SK-N-SH (cell line): ENCODE measurements around the gene SLC8A1. TPM values are rescaled to one million over a fixed set of nuclear protein-coding genes. Genes with fewer than 3 reads are reported as not detected.

Experiments
- CTCF ChIA-PET: fragments of 300-600, 350-600 bp; formaldehyde crosslinking; extraction: SDS; loops from one replicate; lab custom pipeline; 2021; lab: Yijun Ruan, JAX
- POLR2A ChIA-PET: fragments of 350-600 bp; sonication (Branson Sonifier 250); formaldehyde crosslinking; extraction: SDS; loops from one replicate; lab custom pipeline; 2020; ENCODE audit warnings: antibody characterized with exemption, inconsistent platforms; lab: Yijun Ruan, JAX
- DNase-seq: peaks from one replicate; pipeline ENCODE4 v3.0.0; 2012
- H2AFZ ChIP-seq: fragments of 200-600 bp; sonication (generic); 2 replicates; pipeline ENCODE4 v1.8.1; 2016; ENCODE audit warnings: antibody characterized with exemption, mild to moderate bottlenecking, low read depth
- H3F3A ChIP-seq: fragments of 200-600 bp; sonication (generic); replicated peaks from 2 replicates; pipeline ENCODE3; 2016; ENCODE audit warnings: antibody characterized with exemption, mild to moderate bottlenecking; ENCODE audit not compliant: insufficient read depth
- H3K27ac ChIP-seq, 2 experiments: fragments of 200-500 bp in 1 of 2; fragments of 200-600 bp in 1 of 2; sonication (Bioruptor generic) in 1 of 2; sonication (generic), shearing (Covaris generic) in 1 of 2; 2 replicates each; pipeline versions ENCODE4 v1.5.1 to v1.6.1; 2014 to 2016; ENCODE audit warnings: low read depth in 2 of 2, inconsistent platforms in 1 of 2, low read length in 1 of 2, mild to moderate bottlenecking in 1 of 2, mixed read lengths in 1 of 2
- H3K27me3 ChIP-seq: fragments of 200-600 bp; sonication (generic), shearing (Covaris generic); 2 replicates; pipeline ENCODE4 v1.6.1; 2016; ENCODE audit warnings: mixed run types; ENCODE audit not compliant: insufficient read depth
- H3K36me3 ChIP-seq, 2 experiments: fragments of 200-500 bp in 1 of 2; fragments of 200-600 bp in 1 of 2; sonication (Bioruptor generic) in 1 of 2; sonication (generic) in 1 of 2; replicated peaks in 1 of 2; 2 replicates each; pipeline versions ENCODE3 to v1.5.1; 2014 to 2016; ENCODE audit warnings: low read length in 1 of 2, mild to moderate bottlenecking in 1 of 2; ENCODE audit not compliant: insufficient read depth in 2 of 2, control insufficient read depth in 1 of 2
- H3K4me1 ChIP-seq, 2 experiments: fragments of 200-500 bp in 1 of 2; fragments of 200-600 bp in 1 of 2; sonication (Bioruptor generic) in 1 of 2; sonication (generic), shearing (Covaris generic) in 1 of 2; 2 replicates each; pipeline versions ENCODE4 v1.5.1 to v1.6.1; 2014 to 2016; ENCODE audit warnings: low read depth in 1 of 2, low read length in 1 of 2, mixed run types in 1 of 2; ENCODE audit not compliant: insufficient read depth in 2 of 2, control insufficient read depth in 1 of 2
- H3K4me2 ChIP-seq: fragments of 200-600 bp; sonication (generic), shearing (Covaris generic); 2 replicates; pipeline ENCODE4 v1.6.1; 2017; ENCODE audit warnings: mixed run types
- H3K4me3 ChIP-seq, 2 experiments: fragments of 200-500 bp in 1 of 2; fragments of 200-600 bp in 1 of 2; sonication (Bioruptor generic) in 1 of 2; sonication (generic), shearing (Covaris generic) in 1 of 2; 2 replicates each; pipeline versions ENCODE4 v1.5.1 to v1.8.1; 2014 to 2016; ENCODE audit warnings: low read depth in 2 of 2, inconsistent platforms in 1 of 2, low read length in 1 of 2, mild to moderate bottlenecking in 1 of 2, mixed read lengths in 1 of 2, moderate library complexity in 1 of 2
- H3K79me2 ChIP-seq: fragments of 200-600 bp; sonication (generic); 2 replicates; pipeline ENCODE4 v1.8.1; 2017; ENCODE audit warnings: mild to moderate bottlenecking; ENCODE audit not compliant: insufficient read depth
- H3K9ac ChIP-seq: fragments of 200-600 bp; sonication (generic); 2 replicates; pipeline ENCODE4 v1.6.1; 2017; ENCODE audit warnings: mixed run types
- H3K9me2 ChIP-seq: fragments of 200-600 bp; sonication (generic); 2 replicates; pipeline ENCODE4 v1.6.1; 2017; ENCODE audit warnings: mixed run types
- H3K9me3 ChIP-seq: fragments of 200-600 bp; sonication (generic); 2 replicates; pipeline ENCODE4 v1.6.1; 2017; ENCODE audit warnings: mixed run types, mild to moderate bottlenecking, moderate library complexity
- H4K20me1 ChIP-seq: fragments of 200-600 bp; sonication (generic); 2 replicates; pipeline ENCODE4 v1.6.1; 2017; ENCODE audit warnings: mild to moderate bottlenecking, mixed run types; ENCODE audit not compliant: insufficient read depth
- CHD2 ChIP-seq: fragments of 150-350 bp; IDR thresholded peaks from 2 replicates; pipeline ENCODE4 v1.6.1; 2018; ENCODE audit warnings: low read length; ENCODE audit not compliant: partially characterized antibody
- CTCF ChIP-seq: fragments of 200-600 bp; sonication (generic); IDR thresholded peaks from 2 replicates; pipeline ENCODE4 v1.6.1; 2017; ENCODE audit warnings: antibody characterized with exemption, mild to moderate bottlenecking, moderate library complexity
- EP300 ChIP-seq, 2 experiments: IDR thresholded peaks; 2 replicates each; pipeline versions ENCODE4 v1.4.0 to v1.6.1; 2012; ENCODE audit warnings: borderline replicate concordance in 1 of 2, low read depth in 1 of 2, low read length in 1 of 2
- EZH2phosphoT487 ChIP-seq: fragments of 200-600 bp; sonication (generic); IDR thresholded peaks from 2 replicates; pipeline ENCODE4 v1.6.1; 2017; ENCODE audit warnings: low read depth, mixed run types, mild to moderate bottlenecking, antibody characterized with exemption, moderate library complexity, borderline replicate concordance
- FOXM1 ChIP-seq: IDR thresholded peaks from 2 replicates; pipeline ENCODE4 v1.4.0; 2012; ENCODE audit warnings: low read depth, mild to moderate bottlenecking
- GABPA ChIP-seq: IDR thresholded peaks from 2 replicates; pipeline ENCODE4 v1.4.0; 2012; ENCODE audit warnings: low read depth, mild to moderate bottlenecking
- GATA2 ChIP-seq: sonication (generic); formaldehyde crosslinking; IDR thresholded peaks from 2 replicates; pipeline ENCODE4 v1.5.0; 2020; ENCODE audit warnings: mild to moderate bottlenecking, missing genetic modification reagents
- JUND ChIP-seq: IDR thresholded peaks from 2 replicates; pipeline ENCODE4 v1.4.0; 2012
- MEF2A ChIP-seq: IDR thresholded peaks from 2 replicates; pipeline ENCODE4 v1.4.0; 2012; ENCODE audit warnings: low read depth, borderline replicate concordance
- PBX3 ChIP-seq: IDR thresholded peaks from 2 replicates; pipeline ENCODE4; 2012
- RCOR1 ChIP-seq: fragments of 150-350 bp; IDR thresholded peaks from 2 replicates; pipeline ENCODE4 v1.6.1; 2017; ENCODE audit warnings: antibody characterized with exemption, low read length
- SIN3A ChIP-seq: IDR thresholded peaks from 2 replicates; pipeline ENCODE4 v1.6.1; 2012; ENCODE audit warnings: low read depth, mild to moderate bottlenecking, low read length, moderate library complexity, borderline replicate concordance
- SMC3 ChIP-seq: IDR thresholded peaks from 2 replicates; pipeline ENCODE4 v1.6.1; 2012; ENCODE audit warnings: low read depth, low read length, improper control_type of control experiment
- TEAD4 ChIP-seq: IDR thresholded peaks from 2 replicates; pipeline ENCODE4 v1.4.0; 2012; ENCODE audit warnings: mild to moderate bottlenecking, borderline replicate concordance; ENCODE audit not compliant: insufficient read depth
- YY1 ChIP-seq: IDR thresholded peaks from 2 replicates; pipeline ENCODE4 v1.4.0; 2012; ENCODE audit warnings: low read depth, mild to moderate bottlenecking
- WGBS: methylation state at CpG from one replicate; pipeline ENCODE4 v1.1.6; 2017; ENCODE audit warnings: low lambda C conversion rate; 5-methylcytosine and 5-hydroxymethylcytosine counted together
- polyA plus RNA-seq, 3 experiments: library from polyadenylated mRNA; depleted of rRNA; stranded (reverse); fragments of >200 nt; gene quantifications; 2 replicates each; pipeline ENCODE4 v1.2.3, GENCODE V29; 2012

Gene SLC8A1
- polyA plus RNA-seq, 1 of the 3 experiments (the other 2 are of a cell fraction): 3.2 TPM

- H3K4me1 ChIP-seq: no peaks in the 10 kb centered on the region
- no peaks in the 10 kb centered on the region for H3K9me3 ChIP-seq
- DNase-seq: no peak
- H4K20me1 ChIP-seq: no peaks in the 10 kb centered on the region
- H3K4me3 ChIP-seq: no peak overlapping the region
- 82% methylated on average over 6 of the region's 6 CpGs for WGBS
- H3K4me2 ChIP-seq: no peak overlapping the region
- no peak overlapping the region for H2AFZ ChIP-seq
- ChIA-PET CTCF (no interaction called here), POLR2A (no interaction called here)
- H3K36me3 ChIP-seq: no peaks in the 10 kb centered on the region
- no peaks in the 10 kb centered on the region for H3K9me2 ChIP-seq
- H3K27me3 ChIP-seq: no peaks in the 10 kb centered on the region
- H3K27ac ChIP-seq: no peak overlapping the region
- no peak overlapping the region for H3K9ac ChIP-seq
- H3K79me2 ChIP-seq: no peaks in the 10 kb centered on the region
- H3F3A ChIP-seq: no peaks in the 10 kb centered on the region
- TF ChIP-seq GABPA (no peak), SIN3A (no peak), YY1 (no peak), TEAD4 (no peak), FOXM1 (no peak), RCOR1 (no peak)
Measured at GRCh38 chr2:40148334-40148733, 303.6 kb downstream of the SLC8A1 start.

GRCh38 chr2:40147360-40147759 lies 304.5 kb downstream of the SLC8A1 start:
- no peaks in the 10 kb centered on the region for H3K79me2 ChIP-seq
- WGBS: 69% methylated on average over 2 of the region's 2 CpGs

GRCh38 chr2:40144022-40144421 lies 307.9 kb downstream of the SLC8A1 start:
- Histone ChIP-seq H3K4me2 (no peak overlapping the region), H3K79me2 (no peaks in the 10 kb centered on the region), H3K36me3 (no peaks in the 10 kb centered on the region), H3K4me3 (no peak overlapping the region), H3K4me1 (no peaks in the 10 kb centered on the region), H3K9ac (no peak overlapping the region), H2AFZ (no peak overlapping the region), H3F3A (no peaks in the 10 kb centered on the region), H3K27ac (no peak overlapping the region), H4K20me1 (no peaks in the 10 kb centered on the region), H3K9me3 (no peaks in the 10 kb centered on the region), H3K27me3 (no peaks in the 10 kb centered on the region), H3K9me2 (no peaks in the 10 kb centered on the region)
- ChIA-PET CTCF (interaction anchor here (1.5 kb wide), 1 partner anchor 9 kb away, joined by 4 read pairs; no protein-coding TSS in a partner anchor), POLR2A (no interaction called here)
- TF ChIP-seq CHD2 (no peak), EP300 (IDR thresholded peaks at IDR 0.05; ENCODE audit: borderline replicate concordance in 1 of 2, low read depth in 1 of 2, low read length in 1 of 2) (no peak), YY1 (no peak), SIN3A (no peak), CTCF (no peak), GABPA (no peak), TEAD4 (no peak), EZH2phosphoT487 (no peak), SMC3 (no peak), PBX3 (no peak), MEF2A (no peak)
- DNase-seq: no peak

More at GRCh38 chr2:40147360-40147759, 304.5 kb downstream of the SLC8A1 start:
- no peaks in the 10 kb centered on the region for H3F3A ChIP-seq
- no peak overlapping the region for H3K27ac ChIP-seq
- no peaks in the 10 kb centered on the region for H3K27me3 ChIP-seq
- H3K36me3 ChIP-seq: no peaks in the 10 kb centered on the region
- no peak overlapping the region for H2AFZ ChIP-seq
- no peak overlapping the region for H3K4me2 ChIP-seq
- H3K4me3 ChIP-seq: no peak overlapping the region
- POLR2A ChIA-PET: no interaction called here
- DNase-seq: no peak
- H4K20me1 ChIP-seq: no peaks in the 10 kb centered on the region
- no peaks in the 10 kb centered on the region for H3K9me2 ChIP-seq
- H3K9me3 ChIP-seq: no peaks in the 10 kb centered on the region
- CTCF ChIA-PET: no interaction called here
- no peak for TF ChIP-seq CHD2
- no peak for TF ChIP-seq JUND
- no peak for TF ChIP-seq GATA2 (CRISPR knock-in tag)
- H3K4me1 ChIP-seq: no peaks in the 10 kb centered on the region
- no peak overlapping the region for H3K9ac ChIP-seq
